GM19467 (cell line): ENCODE results near the gene ERC1.
"Not testable (repeated sequence)": the region's sequence is repeated elsewhere in the genome, so short reads cannot be mapped to it uniquely, and the experiment has no call there.

Experiments used
- ATAC-seq: cut with Tn5 transposase; IDR thresholded peaks from one replicate; pipeline ENCODE4 v1.9.1; 2021; ENCODE audit warnings: mild to moderate bottlenecking, moderate library complexity; ENCODE audit not compliant: unreplicated experiment

The ERC1 gene

GRCh38 chr12:981176-981828 is 9.7 kb upstream of the ERC1 start:
- no peak for ATAC-seq

- ATAC-seq, result no peak
These were observed 9.1 kb upstream of the ERC1 start for GRCh38 chr12:981961-982360.

GRCh38 chr12:988646-989045 is 2.4 kb upstream of the ERC1 start:
- no peak for ATAC-seq

GRCh38 chr12:989051-989450 is 2.0 kb upstream of the ERC1 start:
- no peak for ATAC-seq

GRCh38 chr12:989751-990660 is 1.0 kb upstream of the ERC1 start:
- ATAC-seq, result no peak

- ATAC-seq, result no peak
These were observed 619 bp downstream of the ERC1 start for GRCh38 chr12:991350-992333.

- no peak for ATAC-seq
These were observed 1.6 kb downstream of the ERC1 start for GRCh38 chr12:992647-993046.

GRCh38 chr12:996881-997280 is 5.9 kb downstream of the ERC1 start:
- no peak for ATAC-seq

GRCh38 chr12:997505-997904 is 6.5 kb downstream of the ERC1 start:
- no peak for ATAC-seq

GRCh38 chr12:998020-998874 is 7.2 kb downstream of the ERC1 start:
- ATAC-seq, result no peak

- not testable (repeated sequence) for ATAC-seq
These were observed 8.7 kb downstream of the ERC1 start for GRCh38 chr12:999736-1000135.

GRCh38 chr12:1001507-1001906 is 10.5 kb downstream of the ERC1 start:
- no peak for ATAC-seq

GRCh38 chr12:1003600-1004271 is 12.7 kb downstream of the ERC1 start:
- no peak for ATAC-seq

- ATAC-seq, result no peak
These were observed 15.2 kb downstream of the ERC1 start for GRCh38 chr12:1006255-1006654.

GRCh38 chr12:1007276-1007675 is 16.3 kb downstream of the ERC1 start:
- ATAC-seq, result no peak

- no peak for ATAC-seq
These were observed 17.0 kb downstream of the ERC1 start for GRCh38 chr12:1007994-1008393.

- no peak for ATAC-seq
These were observed 20.1 kb downstream of the ERC1 start for GRCh38 chr12:1011091-1011490.

- no peak for ATAC-seq
These were observed 22.8 kb downstream of the ERC1 start for GRCh38 chr12:1013618-1014489.

GRCh38 chr12:1019283-1019682 is 28.3 kb downstream of the ERC1 start:
- ATAC-seq, result no peak
